HG03045 (cell line): ENCODE results near the gene POLL.
"Not testable (repeated sequence)": the region's sequence is repeated elsewhere in the genome, so short reads cannot be mapped to it uniquely, and the experiment has no call there.

Experiments
- ATAC-seq: cut with Tn5 transposase; IDR thresholded peaks from one replicate; pipeline ENCODE4 v1.9.1; 2021; ENCODE audit warnings: mild to moderate bottlenecking, moderate library complexity; ENCODE audit not compliant: unreplicated experiment

POLL gene

DNA sequence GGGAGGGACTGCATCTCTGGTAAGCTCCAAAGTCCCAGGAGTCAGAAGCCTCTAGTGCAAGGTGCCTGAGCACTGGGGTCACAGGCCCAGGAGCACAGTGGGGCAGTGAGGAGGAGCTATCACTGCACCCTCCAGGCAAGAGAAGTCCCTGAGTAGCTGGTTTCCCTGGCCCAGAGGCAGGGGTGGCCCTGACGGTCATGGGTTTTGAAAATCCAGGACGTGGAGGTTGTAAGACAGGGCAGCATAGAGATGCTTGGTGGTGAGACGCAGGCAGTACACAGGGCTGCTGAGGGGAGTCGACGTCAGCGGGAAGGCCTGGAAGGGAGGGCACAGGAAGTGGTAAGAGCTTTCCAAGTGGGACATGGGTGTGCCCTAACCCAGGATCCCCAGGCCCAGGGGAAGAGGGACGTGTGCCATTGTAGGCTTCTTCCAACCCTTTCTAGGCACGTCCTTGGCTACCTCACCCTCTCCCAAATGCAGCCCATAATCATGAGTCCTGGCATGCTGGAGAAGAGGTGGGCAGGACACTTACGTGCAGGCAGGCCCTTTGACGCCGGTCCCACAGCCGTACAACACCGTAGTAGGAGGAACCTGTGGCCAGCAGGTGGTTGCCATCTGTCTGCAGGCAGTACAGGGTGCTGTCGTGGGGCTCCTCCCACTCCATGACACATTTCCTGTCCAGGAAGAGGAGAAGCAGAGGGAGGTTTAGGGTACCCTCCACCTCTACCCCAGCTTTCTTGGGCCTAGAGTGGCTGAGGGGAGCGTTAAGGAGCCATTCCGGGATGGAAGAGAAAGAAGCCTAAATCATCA lies 23.2 kb upstream of the POLL start:
- ATAC-seq, result no peak

DNA sequence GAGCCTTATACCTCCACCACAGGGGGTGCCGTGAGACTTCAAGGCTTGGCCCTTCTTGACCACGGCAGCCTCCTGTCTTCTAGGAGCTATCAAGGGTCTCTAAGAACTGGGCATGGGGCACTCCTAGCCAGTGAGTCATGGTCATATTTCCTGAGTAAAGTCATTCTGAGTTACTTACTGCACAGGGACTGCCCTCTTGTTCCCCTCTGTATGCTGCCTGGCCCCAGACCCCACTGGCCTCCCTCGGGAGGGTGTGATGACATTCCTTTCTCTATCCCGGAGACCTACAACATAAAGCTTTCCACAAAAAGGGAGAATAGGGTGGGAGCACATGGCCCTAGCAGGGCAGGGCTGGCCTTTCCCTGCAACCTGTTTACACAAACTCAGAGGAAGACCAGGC lies 21.4 kb upstream of the POLL start:
- no peak for ATAC-seq

DNA sequence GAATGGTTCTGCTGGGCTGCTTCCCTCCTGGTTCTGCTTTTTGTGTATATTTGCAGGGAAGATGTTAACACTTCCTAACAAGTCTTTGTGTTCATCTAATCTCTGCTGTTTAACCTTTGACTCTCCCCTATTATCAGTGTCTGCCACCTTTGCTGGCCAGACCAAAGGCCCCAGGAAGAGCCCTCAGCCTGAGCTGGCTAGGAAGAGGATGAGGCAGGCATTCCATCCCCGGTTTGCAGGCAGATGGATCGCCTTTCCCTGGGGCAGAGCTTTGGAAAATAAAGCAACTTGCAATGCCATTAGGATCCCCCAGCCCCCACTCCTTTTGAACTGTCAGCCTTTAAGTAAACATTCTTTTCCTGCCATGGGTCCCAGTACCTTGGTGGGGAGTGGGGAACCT lies 19.1 kb upstream of the POLL start:
- no peak for ATAC-seq

DNA sequence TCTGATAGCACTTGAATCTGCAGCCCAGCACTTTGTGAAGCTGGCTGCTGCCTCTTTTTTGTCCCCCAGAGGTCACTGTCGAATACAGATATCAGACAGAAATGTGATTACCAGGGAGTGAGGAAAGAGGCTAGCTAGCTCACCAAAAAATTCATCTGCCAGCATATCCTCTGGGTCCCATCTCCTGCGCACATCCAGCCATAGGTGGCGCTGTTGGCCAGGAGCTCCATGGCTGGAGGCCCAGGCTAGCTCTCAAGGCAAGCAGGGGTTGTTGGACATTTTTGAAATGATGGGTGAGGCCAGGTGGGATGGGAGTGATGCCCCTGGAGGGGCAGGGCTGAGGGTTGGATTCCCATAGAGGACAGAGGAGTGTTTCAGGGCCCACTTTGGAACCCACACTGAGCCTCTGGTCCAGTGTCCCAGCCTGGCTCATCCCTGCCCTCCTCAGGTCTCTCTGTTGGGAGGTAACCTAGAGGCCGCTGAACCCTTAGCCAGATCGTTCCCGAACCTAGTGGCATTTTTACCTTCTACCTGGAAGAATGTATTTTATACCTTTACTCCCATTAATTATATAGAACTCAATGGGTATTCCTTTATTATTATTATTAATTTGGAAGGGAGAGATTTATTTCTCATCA lies 14.8 kb upstream of the POLL start:
- no peak for ATAC-seq

DNA sequence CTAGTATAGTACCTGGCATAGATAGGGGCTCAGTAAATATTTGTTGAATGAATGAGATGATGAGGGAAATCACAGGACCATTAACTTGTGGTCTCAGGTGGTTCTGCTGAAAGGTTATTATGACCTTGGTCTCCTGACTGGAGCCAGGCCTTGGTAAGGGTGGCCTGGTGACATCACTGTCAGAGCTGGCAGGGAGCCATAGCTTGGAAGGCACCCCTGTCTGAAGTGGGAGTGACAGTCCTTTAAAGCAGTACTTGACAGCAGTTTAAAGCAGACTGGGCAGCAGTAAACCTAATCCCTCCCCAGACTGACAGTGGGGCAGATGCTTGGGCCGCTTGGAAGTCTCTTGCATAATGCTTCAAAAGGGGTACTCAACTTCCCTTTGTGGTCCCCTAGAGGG lies 13.5 kb upstream of the POLL start:
- no peak for ATAC-seq

DNA sequence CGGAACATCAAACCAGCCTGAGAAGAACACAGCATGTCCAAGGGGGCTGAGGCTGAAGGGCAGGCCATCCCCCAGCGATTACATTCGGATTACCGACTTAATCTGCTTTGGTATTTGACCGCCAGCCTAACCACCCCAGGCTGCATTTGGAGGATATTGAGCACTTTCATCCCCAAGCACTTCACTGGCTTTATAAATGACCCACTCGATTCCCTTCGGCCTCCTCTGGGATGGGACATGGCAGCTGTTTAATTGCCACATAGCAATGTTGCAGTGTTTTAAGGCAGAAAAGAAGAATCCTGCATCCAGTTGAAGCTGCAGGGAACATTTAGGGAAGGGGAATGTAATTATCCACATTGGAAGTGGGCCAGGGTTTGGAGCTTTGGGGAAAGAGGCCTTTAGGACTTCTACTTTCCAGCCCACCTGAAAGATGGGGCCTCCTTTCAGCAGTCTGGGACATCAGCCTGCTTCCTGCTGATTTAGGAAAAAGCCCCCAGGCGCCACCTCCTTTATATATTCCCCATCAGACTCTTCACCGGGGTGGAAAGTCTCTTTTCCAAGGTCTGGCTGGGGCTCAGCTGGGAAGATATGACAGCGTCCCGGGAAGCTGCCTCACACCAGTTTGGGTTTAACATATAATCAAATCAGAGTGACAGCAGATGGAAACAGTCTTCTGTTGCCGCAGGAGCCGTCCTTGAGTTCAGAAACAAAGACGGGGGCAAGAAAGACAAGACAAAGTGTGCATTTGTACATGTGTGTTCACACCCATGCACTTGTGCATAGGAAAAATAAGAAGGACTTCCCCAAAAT lies 9.2 kb upstream of the POLL start:
- no peak for ATAC-seq

DNA sequence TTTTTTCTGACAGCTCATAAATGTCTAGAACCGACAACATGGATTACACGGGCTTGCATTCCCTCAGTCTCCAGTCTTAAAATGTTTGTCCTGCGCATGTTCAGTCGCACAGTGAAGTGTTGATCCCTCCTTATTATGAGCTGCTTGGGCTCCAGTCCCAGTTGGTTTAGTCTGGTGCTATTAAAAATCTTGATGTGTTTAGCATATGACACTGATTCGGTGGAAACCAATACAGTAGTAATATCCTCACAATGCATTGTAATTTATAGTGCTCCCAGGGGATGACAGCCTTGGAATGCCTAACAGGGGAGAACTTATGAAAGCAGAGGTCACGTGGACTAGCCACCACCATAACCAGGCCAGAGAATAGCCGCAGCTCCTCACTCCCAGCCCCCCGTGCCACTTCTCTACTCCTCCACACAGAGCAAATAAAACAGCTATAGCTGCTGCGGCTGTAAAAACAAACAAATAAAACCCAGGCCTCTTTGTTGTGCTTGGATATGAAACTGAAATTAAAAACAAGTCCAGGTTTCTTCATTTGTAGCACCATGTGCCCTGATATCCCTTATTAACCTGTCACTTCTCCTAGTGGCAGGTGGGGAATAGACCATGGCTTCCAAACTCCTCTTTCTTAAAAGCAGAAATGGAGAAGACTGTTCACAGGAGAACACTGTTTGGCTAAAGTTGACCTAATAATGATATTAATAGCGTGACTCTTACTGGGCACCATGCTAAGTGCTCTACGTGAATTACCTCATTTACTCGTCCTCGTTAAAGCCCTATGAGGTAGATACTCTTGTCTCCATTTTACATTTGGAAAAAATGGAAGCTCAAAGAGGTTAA lies 7.8 kb upstream of the POLL start:
- ATAC-seq, result no peak

DNA sequence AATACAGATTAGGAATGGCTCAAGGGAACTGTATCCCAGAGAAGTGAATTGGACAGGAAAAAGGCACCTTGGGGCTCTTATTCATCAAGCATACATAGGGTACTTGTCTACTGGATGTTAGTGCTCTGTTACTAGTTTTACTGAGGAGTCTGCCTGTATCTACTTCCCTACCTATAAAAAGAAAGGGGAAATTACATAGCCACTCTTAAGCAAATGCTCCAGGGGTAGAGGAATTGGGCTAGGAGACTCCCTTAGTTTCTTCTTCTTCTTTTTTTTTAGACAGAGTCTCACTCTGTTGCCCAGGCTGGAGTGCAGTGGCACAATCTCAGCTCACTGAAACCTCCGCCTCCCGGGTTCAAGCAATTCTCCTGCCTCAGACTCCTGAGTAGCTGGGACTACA lies 5.3 kb upstream of the POLL start:
- not testable (repeated sequence) for ATAC-seq

DNA sequence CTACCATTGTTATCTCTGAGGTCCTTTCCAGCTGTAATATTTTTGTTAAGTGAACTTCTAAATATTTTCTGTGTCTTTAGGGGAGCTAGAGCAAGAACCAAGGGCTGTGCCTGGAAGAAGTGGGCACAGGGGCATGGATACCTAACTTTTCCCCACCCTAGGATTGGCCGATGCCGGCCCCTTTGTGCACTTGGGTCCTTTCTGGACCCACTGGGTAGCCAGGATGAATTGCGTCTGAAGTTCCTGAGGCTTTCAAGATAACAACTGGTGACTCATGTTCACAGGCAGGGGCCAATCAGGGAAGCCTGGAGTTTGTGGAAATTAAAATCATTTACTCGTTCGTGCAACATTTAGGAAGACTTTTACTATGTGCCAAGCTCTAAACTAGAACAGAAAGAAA lies 822 bp upstream of the POLL start:
- ATAC-seq, result no peak

DNA sequence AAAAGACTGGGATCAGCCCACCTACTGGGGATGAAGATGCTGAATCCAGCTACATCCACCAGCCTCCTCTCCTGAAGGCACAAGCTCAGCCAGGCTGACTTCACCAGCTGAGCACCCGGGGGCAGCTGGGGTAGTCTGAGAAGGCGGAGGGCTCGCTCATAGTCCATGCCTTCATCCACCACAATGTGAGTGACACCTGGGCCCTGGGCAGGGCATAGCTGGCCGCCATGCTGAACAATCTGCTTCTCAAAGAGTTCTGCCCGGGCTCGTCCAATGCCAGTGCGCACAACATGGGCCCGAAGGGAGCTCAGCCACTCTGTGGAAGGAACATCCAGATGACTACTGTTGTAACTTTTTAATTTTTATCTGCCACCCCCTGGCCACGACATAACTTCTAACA lies 2.2 kb downstream of the POLL start:
- ATAC-seq, result no peak

DNA sequence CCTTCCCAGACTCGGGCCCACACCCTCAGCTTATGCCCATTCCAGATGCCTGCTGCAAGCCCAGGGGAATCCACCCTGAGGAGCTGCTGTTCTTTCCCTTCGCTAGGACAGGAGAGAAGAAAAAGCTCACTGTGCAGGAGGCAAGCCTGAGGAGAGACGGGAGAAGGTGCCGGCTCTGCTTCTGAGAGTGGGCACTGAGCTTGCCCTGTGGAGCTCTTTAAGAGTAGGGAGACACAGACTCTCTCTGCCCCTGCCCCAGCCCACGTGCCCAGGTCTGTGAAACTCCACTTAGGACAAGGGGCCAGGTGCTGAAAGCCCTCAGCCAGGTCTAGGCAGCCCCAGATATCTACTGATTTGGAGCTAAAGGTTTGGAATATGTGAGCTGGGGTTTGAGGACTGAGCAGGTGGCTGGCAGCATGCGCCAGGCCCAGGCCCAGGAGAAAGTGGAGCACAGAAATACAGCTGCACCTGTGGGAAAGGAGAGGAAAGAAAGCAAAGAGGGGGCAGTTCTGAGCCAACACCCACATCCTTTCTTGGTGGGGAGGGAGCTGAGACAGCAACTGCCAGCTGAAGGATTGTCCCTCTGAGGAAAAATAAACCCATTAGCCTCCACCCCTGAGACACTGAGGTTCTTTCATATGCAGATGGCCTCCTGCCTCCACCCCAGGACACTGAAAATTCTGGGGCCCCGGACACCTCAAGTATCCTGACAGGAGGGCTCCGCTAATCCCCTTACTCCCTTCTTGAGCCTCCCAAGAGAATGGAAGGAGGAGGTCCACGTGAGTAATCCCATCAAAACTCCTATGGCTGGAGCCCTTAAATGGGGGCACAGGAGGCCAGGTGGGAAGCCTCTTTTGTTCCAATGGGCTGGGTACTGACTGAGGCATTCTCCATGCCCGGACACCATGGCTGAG lies 7.3 kb downstream of the POLL start:
- no peak for ATAC-seq

DNA sequence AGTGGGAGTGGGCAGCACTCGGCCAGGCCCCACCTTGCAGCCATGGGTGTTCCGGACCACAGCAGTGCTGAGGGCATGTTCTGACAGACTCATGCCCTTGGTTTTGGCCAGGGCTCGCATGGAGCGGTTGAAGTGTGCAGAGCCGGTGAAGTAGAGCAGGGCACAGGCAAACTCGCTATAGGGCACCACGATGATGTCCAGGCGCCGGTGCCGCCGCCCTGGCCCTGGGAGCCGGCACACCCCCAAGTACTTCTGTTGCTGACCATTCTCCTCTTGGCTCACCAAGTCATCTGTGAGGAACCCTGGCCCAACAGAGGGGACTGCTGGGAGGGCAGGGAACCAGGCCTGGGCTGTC lies 8.6 kb downstream of the POLL start:
- no peak for ATAC-seq

DNA sequence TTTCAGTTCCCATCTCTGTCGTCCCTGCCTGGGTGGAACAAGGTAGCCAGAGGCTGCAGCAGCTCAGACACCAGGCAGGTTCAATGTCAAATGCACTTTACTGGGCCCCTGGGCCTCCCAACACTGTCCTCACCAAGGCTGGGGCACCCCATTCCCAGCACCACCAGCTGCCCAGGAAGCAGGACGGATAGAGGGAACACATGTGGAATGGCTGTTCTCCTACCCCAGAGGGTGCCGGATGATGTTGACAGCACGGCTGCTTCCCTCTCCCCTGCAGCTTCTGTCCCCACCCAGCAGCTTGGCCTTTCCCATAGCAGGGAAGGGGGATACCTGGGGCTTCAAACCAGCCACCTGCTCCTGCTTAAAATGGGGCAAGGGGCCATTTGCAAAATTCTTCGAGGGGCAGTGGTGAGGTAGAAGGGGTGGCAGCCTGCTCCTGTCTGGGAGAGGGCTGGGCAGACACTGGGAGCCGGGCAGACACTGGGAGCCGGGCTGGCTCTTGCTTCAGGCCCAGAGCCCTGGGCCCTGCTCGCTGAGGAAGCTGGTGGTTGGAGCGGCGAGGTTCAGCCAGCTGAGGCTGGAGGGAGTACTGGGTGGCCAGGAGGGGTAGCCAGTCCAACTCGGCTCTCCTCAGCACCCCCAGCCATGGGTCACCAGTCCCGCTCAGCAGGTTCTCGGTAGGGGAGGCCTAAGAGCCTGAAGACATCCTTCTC lies 9.1 kb downstream of the POLL start:
- ATAC-seq, result no peak

DNA sequence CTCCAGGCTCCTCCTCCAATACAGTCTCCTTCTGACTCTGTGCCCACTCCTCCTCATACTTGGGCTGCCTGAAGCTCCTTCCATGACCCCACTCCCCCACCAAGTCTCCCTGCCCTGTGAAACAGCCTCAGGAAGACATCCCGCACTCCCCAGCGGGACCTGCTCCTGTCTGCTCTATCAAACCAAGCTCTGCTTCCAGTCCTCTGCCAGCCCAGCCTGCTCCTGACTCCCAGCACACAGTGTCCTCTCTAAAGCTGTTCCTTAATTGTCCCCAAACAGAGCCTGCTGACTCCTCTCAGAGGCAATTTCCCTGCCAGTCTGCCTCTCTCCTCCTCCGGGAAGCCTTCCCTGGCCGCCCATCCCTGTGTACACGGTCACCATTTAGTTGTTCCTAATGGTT lies 9.9 kb downstream of the POLL start:
- no peak for ATAC-seq

DNA sequence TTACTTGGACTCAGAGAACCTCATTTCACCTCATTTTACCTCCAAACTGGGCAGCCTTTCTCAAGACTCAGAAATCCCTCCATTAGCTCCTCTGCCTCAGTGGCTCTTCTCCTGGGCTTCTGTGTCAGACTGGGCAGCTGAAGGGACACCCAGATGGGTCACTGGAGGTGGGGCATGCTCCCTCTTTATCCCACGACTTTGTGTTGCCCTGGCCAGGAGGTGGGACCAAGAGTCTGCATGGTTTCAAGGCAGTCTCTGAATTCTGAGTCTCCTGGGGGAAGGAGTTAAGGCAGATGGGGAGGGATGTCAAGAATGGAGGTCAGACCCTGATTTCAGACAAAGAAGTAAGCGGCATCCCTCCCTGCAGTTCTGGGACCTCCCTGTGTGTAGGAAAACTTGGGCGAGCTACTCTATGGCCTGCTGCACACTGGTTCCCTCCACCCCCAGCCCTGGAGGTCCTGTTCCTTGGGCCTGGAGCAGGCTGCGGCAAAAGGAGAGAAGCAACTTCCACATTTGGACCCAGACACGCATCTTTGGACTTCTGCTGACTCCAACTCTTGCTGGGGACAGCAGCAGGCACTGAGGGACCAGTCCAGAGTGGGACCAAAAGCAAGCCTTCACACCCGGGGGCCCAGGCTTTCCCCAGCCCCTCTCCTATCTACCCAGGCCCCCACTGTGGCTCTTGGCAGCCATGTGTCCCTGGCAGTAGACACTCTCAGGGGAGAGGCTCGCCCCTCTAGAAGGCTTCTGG lies 10.8 kb downstream of the POLL start:
- ATAC-seq, result no peak

DNA sequence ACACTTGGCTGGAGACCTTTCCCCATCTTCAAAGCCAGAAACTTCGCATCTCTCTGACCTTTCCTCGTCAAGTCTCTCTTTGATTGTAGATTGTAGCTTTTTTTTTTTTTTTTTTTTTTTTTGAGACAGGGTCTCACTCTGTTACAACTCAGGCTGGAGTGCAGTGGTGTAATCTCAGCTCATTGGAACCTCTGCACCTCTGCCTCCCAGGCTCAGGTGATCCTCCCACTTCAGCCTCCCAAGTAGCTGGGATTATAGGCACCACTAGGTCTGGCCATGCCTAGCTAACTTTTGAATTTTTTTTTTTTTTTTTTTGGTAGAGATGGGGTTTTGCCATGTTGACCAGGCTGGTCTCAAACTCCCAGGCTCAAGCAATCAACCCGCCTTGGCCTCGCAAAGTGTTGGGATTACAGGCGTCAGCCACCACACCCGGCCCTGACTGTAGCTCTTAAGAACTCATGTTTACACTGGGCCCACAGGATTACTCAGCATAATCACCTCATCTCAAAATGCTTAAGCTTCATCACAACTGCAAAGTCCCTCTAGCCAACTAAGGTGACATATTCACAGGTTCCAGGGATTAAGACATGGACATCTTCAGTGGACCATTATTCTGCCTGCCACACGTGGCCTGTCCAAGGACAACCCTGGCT lies 11.7 kb downstream of the POLL start:
- no peak for ATAC-seq

DNA sequence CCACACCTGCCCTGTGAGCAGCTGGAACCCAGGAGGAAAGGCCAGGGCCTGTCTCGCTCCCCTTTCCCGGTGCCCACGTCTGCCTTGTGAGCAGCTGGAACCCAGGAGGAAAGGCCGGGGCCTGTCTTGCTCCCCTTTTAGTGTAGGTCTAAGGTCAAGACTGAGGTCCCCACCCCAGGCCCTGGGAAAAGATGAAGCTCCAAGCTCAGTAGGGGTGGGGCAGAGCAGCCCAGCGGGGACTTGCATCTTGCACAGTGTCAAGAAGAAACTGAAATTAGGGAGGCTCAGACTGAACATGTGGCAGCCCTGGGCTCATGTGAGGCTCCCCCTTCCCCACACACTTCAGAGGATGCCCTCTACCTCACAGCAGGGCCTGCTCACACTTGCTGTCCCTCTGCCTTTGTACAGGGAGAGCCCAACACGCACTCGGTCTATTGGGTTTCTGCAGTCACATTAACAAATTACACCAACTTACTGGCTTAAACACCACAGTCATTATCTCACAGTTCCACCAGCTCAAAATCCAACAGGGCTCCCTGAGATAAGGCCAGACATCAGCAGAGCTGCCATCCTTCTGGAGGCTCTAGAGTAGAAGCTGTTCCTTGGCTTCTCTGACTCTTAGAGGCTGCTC lies 12.4 kb downstream of the POLL start:
- ATAC-seq, result no peak

DNA sequence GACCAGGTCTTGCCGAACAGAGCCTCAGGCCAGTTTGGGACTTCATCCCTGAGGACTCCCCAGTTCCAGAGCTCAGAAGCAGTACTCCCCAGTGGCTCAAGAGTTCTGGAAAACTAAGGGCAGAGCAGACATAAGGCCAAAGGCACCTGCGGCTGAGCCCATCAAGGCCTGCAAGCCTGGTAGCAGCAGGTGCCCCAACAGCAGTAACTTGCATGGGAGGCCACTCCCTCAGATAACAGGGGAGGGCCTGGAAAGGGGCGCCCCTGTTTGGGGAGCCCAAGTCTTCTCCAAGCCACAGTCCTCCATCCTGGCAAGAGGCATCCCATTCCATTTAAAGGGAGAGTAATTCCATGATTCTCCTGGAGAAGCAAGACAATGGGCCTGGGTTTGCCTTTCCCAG lies 13.0 kb downstream of the POLL start:
- no peak for ATAC-seq
